ENCODE data around the gene SUGCT. TPM values are rescaled to one million over a fixed set of nuclear protein-coding genes. Genes with fewer than 3 reads are reported as not detected.

Gene SUGCT
- total and polyA plus RNA-seq, 2 of the 13 experiments (the other 11 are each of a cell fraction or from before 2014, with no cell fraction given) = 10.1 to 22.2 TPM

GRCh38 chr7:40755438-40755837 lies 620.6 kb downstream of the SUGCT start (continued):
- TF ChIP-seq ZNF609 (CRISPR knock-in tag; IDR thresholded peaks at IDR 0.05; ENCODE audit: borderline replicate concordance) = peak; percentile 52; the same call in 1 of the 2 replicates
- TF ChIP-seq HCFC1 (IDR thresholded peaks at IDR 0.05; ENCODE audit: low read depth, low read length) = no peak
- TF ChIP-seq ZNF687 (CRISPR knock-in tag; IDR thresholded peaks at IDR 0.05) = no peak
- TF ChIP-seq, protein P1, sequence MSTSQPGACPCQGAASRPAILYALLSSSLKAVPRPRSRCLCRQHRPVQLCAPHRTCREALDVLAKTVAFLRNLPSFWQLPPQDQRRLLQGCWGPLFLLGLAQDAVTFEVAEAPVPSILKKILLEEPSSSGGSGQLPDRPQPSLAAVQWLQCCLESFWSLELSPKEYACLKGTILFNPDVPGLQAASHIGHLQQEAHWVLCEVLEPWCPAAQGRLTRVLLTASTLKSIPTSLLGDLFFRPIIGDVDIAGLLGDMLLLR (CRISPR knock-in tag; IDR thresholded peaks at IDR 0.05) = no peak
- no peak for TF ChIP-seq ZKSCAN8 (CRISPR knock-in tag; IDR thresholded peaks at IDR 0.05; ENCODE audit: borderline replicate concordance)
- TF ChIP-seq, protein P2, sequence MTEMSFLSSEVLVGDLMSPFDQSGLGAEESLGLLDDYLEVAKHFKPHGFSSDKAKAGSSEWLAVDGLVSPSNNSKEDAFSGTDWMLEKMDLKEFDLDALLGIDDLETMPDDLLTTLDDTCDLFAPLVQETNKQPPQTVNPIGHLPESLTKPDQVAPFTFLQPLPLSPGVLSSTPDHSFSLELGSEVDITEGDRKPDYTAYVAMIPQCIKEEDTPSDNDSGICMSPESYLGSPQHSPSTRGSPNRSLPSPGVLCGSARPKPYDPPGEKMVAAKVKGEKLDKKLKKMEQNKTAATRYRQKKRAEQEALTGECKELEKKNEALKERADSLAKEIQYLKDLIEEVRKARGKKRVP (CRISPR knock-in tag; IDR thresholded peaks at IDR 0.05) = peak in 1 of 2 experiments; percentile 78; a peak in 2 of 4 replicates
- TF ChIP-seq, protein P3, sequence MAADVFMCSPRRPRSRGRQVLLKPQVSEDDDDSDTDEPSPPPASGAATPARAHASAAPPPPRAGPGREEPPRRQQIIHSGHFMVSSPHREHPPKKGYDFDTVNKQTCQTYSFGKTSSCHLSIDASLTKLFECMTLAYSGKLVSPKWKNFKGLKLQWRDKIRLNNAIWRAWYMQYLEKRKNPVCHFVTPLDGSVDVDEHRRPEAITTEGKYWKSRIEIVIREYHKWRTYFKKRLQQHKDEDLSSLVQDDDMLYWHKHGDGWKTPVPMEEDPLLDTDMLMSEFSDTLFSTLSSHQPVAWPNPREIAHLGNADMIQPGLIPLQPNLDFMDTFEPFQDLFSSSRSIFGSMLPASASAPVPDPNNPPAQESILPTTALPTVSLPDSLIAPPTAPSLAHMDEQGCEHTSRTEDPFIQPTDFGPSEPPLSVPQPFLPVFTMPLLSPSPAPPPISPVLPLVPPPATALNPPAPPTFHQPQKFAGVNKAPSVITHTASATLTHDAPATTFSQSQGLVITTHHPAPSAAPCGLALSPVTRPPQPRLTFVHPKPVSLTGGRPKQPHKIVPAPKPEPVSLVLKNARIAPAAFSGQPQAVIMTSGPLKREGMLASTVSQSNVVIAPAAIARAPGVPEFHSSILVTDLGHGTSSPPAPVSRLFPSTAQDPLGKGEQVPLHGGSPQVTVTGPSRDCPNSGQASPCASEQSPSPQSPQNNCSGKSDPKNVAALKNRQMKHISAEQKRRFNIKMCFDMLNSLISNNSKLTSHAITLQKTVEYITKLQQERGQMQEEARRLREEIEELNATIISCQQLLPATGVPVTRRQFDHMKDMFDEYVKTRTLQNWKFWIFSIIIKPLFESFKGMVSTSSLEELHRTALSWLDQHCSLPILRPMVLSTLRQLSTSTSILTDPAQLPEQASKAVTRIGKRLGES (CRISPR knock-in tag; IDR thresholded peaks at IDR 0.05; ENCODE audit: borderline replicate concordance) = peak; percentile 91
- peak; percentile 89; the same call in 1 of the 2 replicates for TF ChIP-seq MIER3 (CRISPR knock-in tag; IDR thresholded peaks at IDR 0.05; ENCODE audit: borderline replicate concordance)
- peak; percentile 79 for TF ChIP-seq ZNF18 (CRISPR knock-in tag; IDR thresholded peaks at IDR 0.05; ENCODE audit: insufficient replicate concordance)
- peak; percentile 79; the same call in 1 of the 2 replicates for TF ChIP-seq KDM6A (CRISPR knock-in tag; IDR thresholded peaks at IDR 0.05; ENCODE audit: low read depth)
- peak; percentile 62; the same call in 1 of the 2 replicates for TF ChIP-seq FOXJ3 (CRISPR knock-in tag; IDR thresholded peaks at IDR 0.05; ENCODE audit: borderline replicate concordance)
- TF ChIP-seq NFIC (IDR thresholded peaks at IDR 0.05; ENCODE audit: low read length) = peak; percentile 68
- TF ChIP-seq KLF12 (CRISPR knock-in tag; IDR thresholded peaks at IDR 0.05; ENCODE audit: borderline replicate concordance) = no peak
